ENCODE measurements around the gene HINT2. TPM values are rescaled to one million over a fixed set of nuclear protein-coding genes. Genes with fewer than 3 reads are reported as not detected.

Gene HINT2
- total RNA-seq, 4 donors from 2014 or later: 12.7 to 29.4 (median 18.7) TPM

DNA sequence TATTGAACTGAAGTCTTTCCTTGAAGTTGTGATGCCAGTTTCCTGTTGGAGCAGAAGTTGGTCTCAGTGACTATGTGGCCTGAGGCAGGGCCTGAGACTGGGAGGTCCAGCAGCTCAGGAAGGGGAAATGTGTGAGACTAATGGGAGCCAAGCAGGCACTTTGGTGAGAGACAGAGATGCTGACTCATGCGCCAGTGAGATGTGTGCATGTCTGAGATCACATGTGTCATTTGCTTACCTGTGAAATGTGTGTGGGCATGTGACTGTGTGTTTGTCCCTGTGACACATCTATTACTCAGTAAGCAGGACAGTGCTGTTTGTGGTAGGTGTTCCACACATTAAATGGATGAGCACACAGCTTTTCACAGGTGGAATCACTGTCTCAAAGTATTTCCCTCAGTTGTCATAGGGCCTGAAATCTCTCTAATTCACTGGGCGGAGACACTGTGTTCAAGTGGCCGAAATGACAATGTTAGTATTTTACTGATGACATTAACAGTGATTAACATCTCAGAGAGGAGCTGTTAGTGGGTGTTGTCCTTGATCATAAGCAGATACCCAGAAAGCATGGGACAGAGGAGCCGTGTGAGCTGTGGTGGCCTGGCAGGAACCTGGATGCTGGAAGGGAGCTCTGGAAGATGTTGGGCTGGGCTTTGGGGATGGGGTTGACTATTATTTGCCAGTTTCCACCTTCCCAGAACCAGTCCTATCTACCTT is 16.0 kb downstream of the HINT2 start:
- no peak for ATAC-seq
- TF ChIP-seq EP300 (IDR thresholded peaks at IDR 0.05) (no peak), POLR2A (IDR thresholded peaks at IDR 0.05) (no peak), POLR2AphosphoS5 (IDR thresholded peaks at IDR 0.05) (no peak)
- TF ChIP-seq, protein P1, sequence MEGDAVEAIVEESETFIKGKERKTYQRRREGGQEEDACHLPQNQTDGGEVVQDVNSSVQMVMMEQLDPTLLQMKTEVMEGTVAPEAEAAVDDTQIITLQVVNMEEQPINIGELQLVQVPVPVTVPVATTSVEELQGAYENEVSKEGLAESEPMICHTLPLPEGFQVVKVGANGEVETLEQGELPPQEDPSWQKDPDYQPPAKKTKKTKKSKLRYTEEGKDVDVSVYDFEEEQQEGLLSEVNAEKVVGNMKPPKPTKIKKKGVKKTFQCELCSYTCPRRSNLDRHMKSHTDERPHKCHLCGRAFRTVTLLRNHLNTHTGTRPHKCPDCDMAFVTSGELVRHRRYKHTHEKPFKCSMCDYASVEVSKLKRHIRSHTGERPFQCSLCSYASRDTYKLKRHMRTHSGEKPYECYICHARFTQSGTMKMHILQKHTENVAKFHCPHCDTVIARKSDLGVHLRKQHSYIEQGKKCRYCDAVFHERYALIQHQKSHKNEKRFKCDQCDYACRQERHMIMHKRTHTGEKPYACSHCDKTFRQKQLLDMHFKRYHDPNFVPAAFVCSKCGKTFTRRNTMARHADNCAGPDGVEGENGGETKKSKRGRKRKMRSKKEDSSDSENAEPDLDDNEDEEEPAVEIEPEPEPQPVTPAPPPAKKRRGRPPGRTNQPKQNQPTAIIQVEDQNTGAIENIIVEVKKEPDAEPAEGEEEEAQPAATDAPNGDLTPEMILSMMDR (IDR thresholded peaks at IDR 0.05): no peak
- H3K9me3 ChIP-seq: no peaks in the 10 kb centered on the region
- peaks cover 0 to 49% of the 10 kb centered on the region in 2 donors for H3K36me3 ChIP-seq
- H3K4me1 ChIP-seq: peaks cover 0 to 28% (median 9%) of the 10 kb centered on the region in 3 donors
- H3K27me3 ChIP-seq: no peaks in the 10 kb centered on the region
- WGBS, 2 donors (ENCODE audit: low coverage in 1 of 2): 79 to 80% methylated on average over 1 to 3 of the region's 4 CpGs
- H3K4me3 ChIP-seq: no peak overlapping the region
- no peak overlapping the region for H3K27ac ChIP-seq

DNA sequence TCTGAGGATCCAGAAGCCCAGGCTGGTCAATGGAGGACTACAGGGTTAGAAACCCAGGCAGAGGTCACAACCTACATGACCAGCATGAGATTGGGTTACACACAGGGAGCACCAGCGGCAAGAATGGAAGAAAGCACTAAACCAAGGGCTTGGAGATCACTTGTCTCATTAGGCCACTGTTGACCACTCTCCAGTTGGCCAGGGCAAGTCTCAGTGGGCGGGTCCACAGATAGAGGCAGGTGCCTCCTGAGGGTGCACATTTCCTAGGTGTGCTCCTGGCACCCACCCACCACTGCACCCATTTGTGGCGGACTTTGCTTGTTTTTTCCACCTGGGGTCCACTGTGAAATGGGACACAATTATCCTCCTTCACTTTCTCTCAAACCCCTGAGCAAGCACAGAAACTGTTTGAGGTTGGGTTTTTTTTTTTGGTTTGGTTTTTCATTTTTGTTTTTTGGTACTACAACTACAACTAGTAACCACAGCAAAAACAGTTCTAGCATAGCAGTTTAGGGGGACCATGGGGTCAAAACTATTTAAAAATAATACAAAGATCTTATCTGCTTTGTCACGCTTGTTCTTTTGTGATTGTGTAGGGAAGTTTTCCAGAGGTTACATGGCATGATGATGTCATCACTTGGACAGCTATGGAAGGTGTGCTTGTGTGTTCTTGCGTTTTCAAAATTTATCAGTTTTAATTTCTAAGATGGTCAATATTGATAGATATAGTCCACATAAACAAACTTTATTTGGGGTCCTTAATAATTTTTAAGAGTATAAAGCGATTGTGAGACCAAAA is 17.3 kb downstream of the HINT2 start:
- Histone ChIP-seq H3K36me3 (peaks cover 0 to 38% of the 10 kb centered on the region in 2 donors), H3K27ac (no peak overlapping the region), H3K27me3 (no peaks in the 10 kb centered on the region), H3K9me3 (no peaks in the 10 kb centered on the region), H3K4me1 (peaks cover 0 to 41% (median 22%) of the 10 kb centered on the region in 3 donors), H3K4me3 (no peak overlapping the region)
- ATAC-seq: no peak
- TF ChIP-seq POLR2AphosphoS5 (IDR thresholded peaks at IDR 0.05): no peak
- no peak for TF ChIP-seq POLR2A (IDR thresholded peaks at IDR 0.05)
- TF ChIP-seq, protein P1 (IDR thresholded peaks at IDR 0.05): no peak
- TF ChIP-seq EP300 (IDR thresholded peaks at IDR 0.05): no peak
- 82 to 84% methylated on average over 4 to 6 of the region's 6 CpGs for WGBS, 2 donors (ENCODE audit: low coverage in 1 of 2)

DNA sequence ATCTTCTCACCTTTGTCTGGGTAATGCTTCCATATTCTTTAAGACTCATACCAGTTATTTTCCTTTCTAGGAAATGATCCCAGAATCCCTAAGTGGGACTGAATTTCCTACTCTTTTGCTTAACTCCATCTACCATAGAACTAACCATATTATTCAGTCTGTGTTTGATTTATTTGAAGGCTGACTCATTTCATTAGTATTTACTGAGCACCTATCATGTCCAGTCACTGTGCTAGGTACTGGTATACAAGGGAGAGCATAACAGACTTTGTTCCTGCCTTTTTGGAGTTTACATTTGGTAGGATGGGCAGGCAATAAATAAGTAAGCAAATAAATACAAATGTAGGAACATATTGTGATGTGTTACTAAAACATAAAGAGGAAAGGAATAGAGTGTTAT is 19.1 kb downstream of the HINT2 start:
- no peaks in the 10 kb centered on the region for H3K27me3 ChIP-seq
- no peak for ATAC-seq
- H3K4me1 ChIP-seq: peaks cover 3 to 56% (median 31%) of the 10 kb centered on the region in 3 donors
- TF ChIP-seq POLR2AphosphoS5 (IDR thresholded peaks at IDR 0.05) (no peak), POLR2A (IDR thresholded peaks at IDR 0.05) (no peak), EP300 (IDR thresholded peaks at IDR 0.05) (no peak)
- TF ChIP-seq, protein P1 (IDR thresholded peaks at IDR 0.05): no peak
- H3K9me3 ChIP-seq: no peaks in the 10 kb centered on the region
- H3K36me3 ChIP-seq: peaks cover 0 to 20% of the 10 kb centered on the region in 2 donors
- no peak overlapping the region for H3K27ac ChIP-seq
- no peak overlapping the region for H3K4me3 ChIP-seq

DNA sequence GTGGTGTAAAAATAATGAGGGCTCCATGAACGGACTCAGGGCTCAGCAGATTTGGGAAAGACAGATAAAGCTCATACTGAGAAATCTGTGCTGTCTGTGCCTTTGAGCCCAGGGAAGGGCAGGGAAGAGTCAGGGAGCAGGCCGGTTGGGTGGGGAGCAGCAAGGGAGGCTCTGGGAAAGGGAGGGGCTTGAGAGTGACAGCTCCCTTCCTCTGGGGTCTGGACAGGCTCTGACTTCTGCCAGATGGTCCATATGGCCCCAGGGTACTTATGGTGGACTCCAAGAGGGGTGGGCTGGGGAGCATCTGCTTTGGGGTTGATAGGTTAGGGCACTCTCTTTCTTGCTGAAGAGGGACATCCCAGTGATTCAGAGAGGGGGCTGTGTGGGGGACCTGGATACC is 21.4 kb downstream of the HINT2 start:
- H3K27ac ChIP-seq: peak overlapping the region in 3 of 4 donors; percentile 54 to 91 (median 87)
- H3K27me3 ChIP-seq: no peaks in the 10 kb centered on the region
- no peaks in the 10 kb centered on the region for H3K9me3 ChIP-seq
- WGBS, 2 donors (ENCODE audit: low coverage in 1 of 2): 64% methylated on average over 1 of the region's 2 CpGs; no CpG with 5 or more reads in 1 of the 2 donors
- no peak for ATAC-seq
- peak overlapping the region in 1 of 2 donors; percentile 69 for H3K4me3 ChIP-seq
- peaks cover 5 to 65% (median 34%) of the 10 kb centered on the region in 3 donors for H3K4me1 ChIP-seq
- no peaks in the 10 kb centered on the region for H3K36me3 ChIP-seq
- TF ChIP-seq, protein P1 (IDR thresholded peaks at IDR 0.05): no peak
- no peak for TF ChIP-seq POLR2AphosphoS5 (IDR thresholded peaks at IDR 0.05)
- TF ChIP-seq EP300 (IDR thresholded peaks at IDR 0.05): no peak
- TF ChIP-seq POLR2A (IDR thresholded peaks at IDR 0.05): no peak

All from gastroesophageal sphincter (tissue), 4 donors.